GM12872 (cell line): ENCODE data around the gene QSOX2.

Source experiments
- CTCF ChIP-seq: IDR thresholded peaks from 3 replicates; pipeline ENCODE4 v1.5.1; 2011; ENCODE audit warnings: low read depth, mild to moderate bottlenecking, low read length, moderate library complexity; ENCODE audit not compliant: insufficient read depth

QSOX2 gene

GRCh38 chr9:136291306-136292025 is 45.9 kb upstream of the QSOX2 start:
- no peak for TF ChIP-seq CTCF

GRCh38 chr9:136290508-136291000 is 44.9 kb upstream of the QSOX2 start:
- no peak for TF ChIP-seq CTCF

- no peak for TF ChIP-seq CTCF
Observed at GRCh38 chr9:136289651-136290507, 44.3 kb upstream of the QSOX2 start.

GRCh38 chr9:136287960-136288753 is 42.5 kb upstream of the QSOX2 start:
- TF ChIP-seq CTCF, result no peak

- TF ChIP-seq CTCF, result no peak
Observed at GRCh38 chr9:136286987-136287379, 41.4 kb upstream of the QSOX2 start.

GRCh38 chr9:136286359-136286986 is 40.9 kb upstream of the QSOX2 start:
- TF ChIP-seq CTCF, result no peak
